ENCODE measurements around the gene FXYD4. TPM values are rescaled to one million over a fixed set of nuclear protein-coding genes. Genes with fewer than 3 reads are reported as not detected.

Gene FXYD4
- total RNA-seq, 4 donors from 2014 or later = not detected

- Histone ChIP-seq H3K4me1 (no peaks in the 10 kb centered on the region), H3K36me3 (peaks cover 21 to 33% of the 10 kb centered on the region in 2 donors), H3K27me3 (no peaks in the 10 kb centered on the region), H3K4me3 (replicated peaks in 1 of 3) (no peak overlapping the region), H3K27ac (no peak overlapping the region), H3K9me3 (no peaks in the 10 kb centered on the region)
- 64 to 68% methylated on average over 13 to 14 of the region's 14 CpGs for WGBS, 2 donors
- TF ChIP-seq POLR2A (IDR thresholded peaks at IDR 0.05) (no peak), CTCF (IDR thresholded peaks at IDR 0.05) (no peak)
- intact Hi-C loops (cut with DNase I) = no loop called here
- DNase-seq = no peak
Observed at GRCh38 chr10:43383204-43383971, 12.0 kb downstream of the FXYD4 start.

GRCh38 chr10:43384252-43385221, 13.1 kb downstream of the FXYD4 start:
- H3K4me3 ChIP-seq (replicated peaks in 1 of 3) = no peak overlapping the region
- no peak for DNase-seq
- no peaks in the 10 kb centered on the region for H3K27me3 ChIP-seq
- H3K36me3 ChIP-seq = peaks cover 26 to 35% of the 10 kb centered on the region in 2 donors
- no peaks in the 10 kb centered on the region for H3K4me1 ChIP-seq
- 85 to 90% methylated on average over 6 to 10 of the region's 10 CpGs for WGBS, 2 donors
- H3K9me3 ChIP-seq = no peaks in the 10 kb centered on the region
- TF ChIP-seq POLR2A (IDR thresholded peaks at IDR 0.05) (no peak), CTCF (IDR thresholded peaks at IDR 0.05) (no peak)
- H3K27ac ChIP-seq = no peak overlapping the region
- intact Hi-C loops (cut with DNase I) = no loop called here

GRCh38 chr10:43385412-43386004, 14.1 kb downstream of the FXYD4 start:
- Histone ChIP-seq H3K27me3 (no peaks in the 10 kb centered on the region), H3K27ac (no peak overlapping the region), H3K36me3 (peaks cover 36 to 44% of the 10 kb centered on the region in 2 donors), H3K9me3 (no peaks in the 10 kb centered on the region), H3K4me3 (replicated peaks in 1 of 3) (no peak overlapping the region), H3K4me1 (no peaks in the 10 kb centered on the region)
- WGBS, 2 donors = 88 to 90% methylated on average over 5 of the region's 5 CpGs
- TF ChIP-seq CTCF (IDR thresholded peaks at IDR 0.05) (no peak), POLR2A (IDR thresholded peaks at IDR 0.05) (no peak)
- intact Hi-C loops (cut with DNase I) = no loop called here
- no peak for DNase-seq

GRCh38 chr10:43386549-43386948, 15.1 kb downstream of the FXYD4 start:
- peaks cover 46 to 50% of the 10 kb centered on the region in 2 donors for H3K36me3 ChIP-seq
- H3K27me3 ChIP-seq = no peaks in the 10 kb centered on the region
- TF ChIP-seq CTCF (IDR thresholded peaks at IDR 0.05) (no peak), POLR2A (IDR thresholded peaks at IDR 0.05) (no peak)
- H3K4me3 ChIP-seq (replicated peaks in 1 of 3) = no peak overlapping the region
- H3K9me3 ChIP-seq = no peaks in the 10 kb centered on the region
- no peak for DNase-seq
- H3K4me1 ChIP-seq = no peaks in the 10 kb centered on the region
- WGBS, 2 donors = 94 to 100% methylated on average over 2 to 4 of the region's 4 CpGs
- intact Hi-C loops (cut with DNase I) = no loop called here
- no peak overlapping the region for H3K27ac ChIP-seq
